ENCODE measurements around the gene ACBD3. TPM values are rescaled to one million over a fixed set of nuclear protein-coding genes. Genes with fewer than 3 reads are reported as not detected.
A peak's percentile ranks its signal among the peaks of the same experiment; 100 is the strongest.

ACBD3 gene
- total RNA-seq, 1 donor from 2014 or later, result 31.5 TPM

GRCh38 chr1:226134170-226135058 is 52.1 kb downstream of the ACBD3 start:
- intact Hi-C loops (cut with DNase I), result no loop called here

GRCh38 chr1:226133504-226134123 is 52.9 kb downstream of the ACBD3 start:
- no peak overlapping the region for H3K4me3 ChIP-seq
- peaks cover 0 to 8% of the 10 kb centered on the region in 2 donors for H3K4me1 ChIP-seq
- H3K9me3 ChIP-seq, result no peaks in the 10 kb centered on the region
- no peak overlapping the region for H3K27ac ChIP-seq
- H3K36me3 ChIP-seq, result no peaks in the 10 kb centered on the region
- H3K27me3 ChIP-seq, result no peaks in the 10 kb centered on the region
- intact Hi-C loops (cut with DNase I), result no loop called here
- DNase-seq (ENCODE audit: low spot score in 2 of 2), result peak in 1 of 2 donors; percentile 48
- no peak for TF ChIP-seq CTCF (IDR thresholded peaks at IDR 0.05)

More at GRCh38 chr1:226134170-226135058, 52.1 kb downstream of the ACBD3 start:
- Histone ChIP-seq H3K27me3 (no peaks in the 10 kb centered on the region), H3K4me3 (peak overlapping the region in 1 of 2 donors; percentile 26), H3K9me3 (no peaks in the 10 kb centered on the region), H3K27ac (no peak overlapping the region), H3K36me3 (no peaks in the 10 kb centered on the region), H3K4me1 (peaks cover 0 to 8% of the 10 kb centered on the region in 2 donors)
- peak in 1 of 2 donors; percentile 54 for DNase-seq (ENCODE audit: low spot score in 2 of 2)
- no peak for TF ChIP-seq CTCF (IDR thresholded peaks at IDR 0.05)

- Histone ChIP-seq H3K36me3 (no peaks in the 10 kb centered on the region), H3K4me1 (peaks cover 0 to 8% of the 10 kb centered on the region in 2 donors), H3K9me3 (no peaks in the 10 kb centered on the region), H3K27ac (no peak overlapping the region), H3K4me3 (no peak overlapping the region), H3K27me3 (no peaks in the 10 kb centered on the region)
- TF ChIP-seq CTCF (IDR thresholded peaks at IDR 0.05), result no peak
- DNase-seq (ENCODE audit: low spot score in 2 of 2), result peak in 1 of 2 donors; percentile 43
- intact Hi-C loops (cut with DNase I), result no loop called here
Measured at GRCh38 chr1:226132728-226133503, 53.6 kb downstream of the ACBD3 start.

GRCh38 chr1:226131639-226132038 is 54.9 kb downstream of the ACBD3 start:
- intact Hi-C loops (cut with DNase I), result no loop called here
- H3K9me3 ChIP-seq, result no peaks in the 10 kb centered on the region

More at GRCh38 chr1:226131639-226132038, 54.9 kb downstream of the ACBD3 start:
- peaks cover 0 to 8% of the 10 kb centered on the region in 2 donors for H3K4me1 ChIP-seq
- H3K27ac ChIP-seq, result no peak overlapping the region
- H3K36me3 ChIP-seq, result no peaks in the 10 kb centered on the region
- no peak for TF ChIP-seq CTCF (IDR thresholded peaks at IDR 0.05)
- H3K27me3 ChIP-seq, result no peaks in the 10 kb centered on the region
- peak in 1 of 2 donors; percentile 24 for DNase-seq (ENCODE audit: low spot score in 2 of 2)
- no peak overlapping the region for H3K4me3 ChIP-seq

Measured in ascending aorta (tissue), 2 donors.